Inflammatory macrophage treated with lipopolysaccharide for 1 hour (primary cell): ENCODE measurements around the gene MPDU1.
A peak's percentile ranks its signal among the peaks of the same experiment; 100 is the strongest.

ENCODE experiments used
- DNase-seq, 2 donors: peaks; one replicate each; pipeline ENCODE4 v3.0.0-alpha.2; 2020 to 2022

Gene MPDU1

GRCh38 chr17:7560172-7561027, 23.3 kb upstream of the MPDU1 start:
- DNase-seq: peak in 1 of 2 donors; percentile 68

- peak; percentile 68 to 90 for DNase-seq
Measured at GRCh38 chr17:7561028-7561575, 22.6 kb upstream of the MPDU1 start.

- DNase-seq: peak; percentile 84 to 90
Measured at GRCh38 chr17:7561589-7562207, 22.0 kb upstream of the MPDU1 start, which contains the start of gene SENP3. Gene SENP3 (plus strand): TSS chr17:7561919. CDS start chr17:7563077, 1,158 bp downstream.

GRCh38 chr17:7562208-7562605, 21.4 kb upstream of the MPDU1 start:
- DNase-seq: no peak

- DNase-seq: no peak
Measured at GRCh38 chr17:7563115-7563869, 20.4 kb upstream of the MPDU1 start.

GRCh38 chr17:7569571-7569970, 14.1 kb upstream of the MPDU1 start:
- DNase-seq: peak; percentile 71 to 72

- no peak for DNase-seq
Measured at GRCh38 chr17:7570351-7570750, 13.3 kb upstream of the MPDU1 start.

GRCh38 chr17:7572338-7572587, 11.4 kb upstream of the MPDU1 start:
- no peak for DNase-seq

- peak; percentile 100 for DNase-seq
Measured at GRCh38 chr17:7572588-7573323, 10.9 kb upstream of the MPDU1 start.

- peak; percentile 87 to 92 for DNase-seq
Measured at GRCh38 chr17:7573324-7574080, 10.2 kb upstream of the MPDU1 start.

GRCh38 chr17:7574176-7574953, 9.3 kb upstream of the MPDU1 start:
- DNase-seq: no peak

- DNase-seq: no peak
Measured at GRCh38 chr17:7575481-7575883, 8.2 kb upstream of the MPDU1 start.

GRCh38 chr17:7575959-7576358, 7.7 kb upstream of the MPDU1 start:
- no peak for DNase-seq

GRCh38 chr17:7576432-7576937, 7.2 kb upstream of the MPDU1 start:
- no peak for DNase-seq

- no peak for DNase-seq
Measured at GRCh38 chr17:7577327-7578199, 6.1 kb upstream of the MPDU1 start.

GRCh38 chr17:7579001-7579833, 4.4 kb upstream of the MPDU1 start, which contains the start of gene CD68:
Gene CD68 (plus strand): TSS chr17:7579638. CDS start chr17:7579678, 40 bp downstream.
- DNase-seq: peak; percentile 95 to 100

GRCh38 chr17:7579834-7580603, 3.6 kb upstream of the MPDU1 start:
- peak; percentile 34 to 36 for DNase-seq
